IMR-90 (cell line): Measurements from ENCODE around the gene KCNT2. TPM values are rescaled to one million over a fixed set of nuclear protein-coding genes. Genes with fewer than 3 reads are reported as not detected.

Experiments used
- ATAC-seq: fragments of 200-7000 bp; cut with Tn5 transposase; 2 replicates; pipeline ENCODE4 v1.9.1; 2020; ENCODE audit warnings: low read depth, mild to moderate bottlenecking, moderate library complexity
- BruUV-seq: library from RNA; stranded (reverse); fragments of 400-500 nt; replicated peaks from 2 replicates; lab custom pipeline; 2021; lab: Mats Ljungman, UMichigan
- CTCF ChIA-PET: fragments of 300-600 bp; formaldehyde crosslinking; extraction: SDS; loops from one replicate; lab custom pipeline; 2021; ENCODE audit warnings: antibody characterized with exemption; lab: Yijun Ruan, JAX
- POLR2A ChIA-PET: fragments of 300-600 bp; sonication (Branson Sonifier 250); formaldehyde crosslinking; loops from one replicate; lab custom pipeline; 2022; ENCODE audit warnings: antibody characterized with exemption; ENCODE audit not compliant: unreplicated experiment; lab: Charles Lee
- DNase-seq: peaks from one replicate; pipeline ENCODE4 v3.0.0; 2013
- H2AFZ ChIP-seq: replicated peaks from 2 replicates; pipeline ENCODE3; 2013; ENCODE audit warnings: low read length, mild to moderate bottlenecking; ENCODE audit not compliant: poor library complexity
- H2AK5ac ChIP-seq: 2 replicates; pipeline ENCODE4 v1.6.1; 2013; ENCODE audit warnings: low read depth, low read length, inconsistent platforms
- H2AK9ac ChIP-seq: replicated peaks from 2 replicates; pipeline ENCODE3; 2013; ENCODE audit warnings: mild to moderate bottlenecking, low read depth, low read length, moderate library complexity; ENCODE audit not compliant: poor library complexity
- H2BK120ac ChIP-seq: 2 replicates; pipeline ENCODE4 v1.6.1; 2013; ENCODE audit warnings: low read depth, low read length, inconsistent platforms
- H2BK15ac ChIP-seq: 3 replicates; pipeline ENCODE4 v1.6.1; 2013; ENCODE audit warnings: low read depth, low read length, inconsistent platforms
- H2BK20ac ChIP-seq: 2 replicates; pipeline ENCODE4 v1.6.1; 2013; ENCODE audit warnings: low read depth, mild to moderate bottlenecking, inconsistent platforms, low read length, moderate library complexity
- H2BK5ac ChIP-seq: 2 replicates; pipeline ENCODE4 v1.6.1; 2013; ENCODE audit warnings: mild to moderate bottlenecking, low read depth, low read length, inconsistent platforms; ENCODE audit not compliant: poor library complexity, severe bottlenecking
- H3K14ac ChIP-seq: replicated peaks from 2 replicates; pipeline ENCODE4 v1.6.1; 2013; ENCODE audit warnings: low read depth, low read length, inconsistent platforms
- H3K18ac ChIP-seq: 2 replicates; pipeline ENCODE4 v1.6.1; 2013; ENCODE audit warnings: low read depth, low read length, control low read depth
- H3K23ac ChIP-seq: 2 replicates; pipeline ENCODE4 v1.6.1; 2013; ENCODE audit warnings: low read depth, low read length, inconsistent platforms
- H3K27ac ChIP-seq: 2 replicates; pipeline ENCODE4 v1.5.1; 2013; ENCODE audit warnings: mild to moderate bottlenecking, control low read depth, low read length; ENCODE audit not compliant: insufficient read depth
- H3K27me3 ChIP-seq: 2 replicates; pipeline ENCODE4 v1.6.1; 2013; ENCODE audit warnings: low read length; ENCODE audit not compliant: control insufficient read depth, insufficient read depth
- H3K36me3 ChIP-seq: 2 replicates; pipeline ENCODE4 v1.6.1; 2013; ENCODE audit warnings: low read length, mixed read lengths; ENCODE audit not compliant: control insufficient read depth, insufficient read depth
- H3K4ac ChIP-seq: 2 replicates; pipeline ENCODE4 v1.6.1; 2013; ENCODE audit warnings: low read depth, low read length, inconsistent platforms
- H3K4me1 ChIP-seq: 2 replicates; pipeline ENCODE4 v1.6.1; 2013; ENCODE audit warnings: low read length, mixed read lengths; ENCODE audit not compliant: control insufficient read depth, insufficient read depth
- H3K4me2 ChIP-seq: 2 replicates; pipeline ENCODE4 v1.6.1; 2013; ENCODE audit warnings: low read depth, mild to moderate bottlenecking, control low read depth, low read length, moderate library complexity
- H3K4me3 ChIP-seq: 2 replicates; pipeline ENCODE4 v1.5.1; 2013; ENCODE audit warnings: low read depth, mild to moderate bottlenecking, control low read depth, low read length, moderate library complexity; ENCODE audit not compliant: insufficient read depth
- H3K56ac ChIP-seq: 2 replicates; pipeline ENCODE4 v1.6.1; 2013; ENCODE audit warnings: low read length, inconsistent platforms; ENCODE audit not compliant: insufficient read depth; ENCODE audit errors: extremely low read depth
- H3K79me1 ChIP-seq, 2 experiments: 2 replicates each; pipeline ENCODE4 v1.6.1; 2013; ENCODE audit warnings: low read length in 2 of 2, inconsistent platforms in 1 of 2, low read depth in 1 of 2
- H3K9ac ChIP-seq: 2 replicates; pipeline ENCODE4 v1.6.1; 2013; ENCODE audit warnings: low read depth, low read length, control low read depth
- H3K9me1 ChIP-seq: 2 replicates; pipeline ENCODE4 v1.6.1; 2013; ENCODE audit warnings: low read length, inconsistent platforms; ENCODE audit not compliant: insufficient read depth
- H3K9me3 ChIP-seq: 2 replicates; pipeline ENCODE4 v1.6.1; 2013; ENCODE audit warnings: low read length; ENCODE audit not compliant: control insufficient read depth, insufficient read depth
- H4K20me1 ChIP-seq: 2 replicates; pipeline ENCODE4 v1.6.1; 2013; ENCODE audit warnings: low read length, inconsistent platforms; ENCODE audit not compliant: insufficient read depth
- H4K5ac ChIP-seq: 2 replicates; pipeline ENCODE4 v1.6.1; 2013; ENCODE audit warnings: mild to moderate bottlenecking, low read depth, low read length, control low read depth
- H4K8ac ChIP-seq, 2 experiments: 2 replicates each; pipeline ENCODE4 v1.6.1; 2013; ENCODE audit warnings: low read depth in 2 of 2, low read length in 2 of 2, control low read depth in 1 of 2, inconsistent platforms in 1 of 2
- H4K91ac ChIP-seq: 2 replicates; pipeline ENCODE4 v1.6.1; 2013; ENCODE audit warnings: low read depth, low read length, inconsistent platforms; ENCODE audit not compliant: insufficient read depth
- BHLHE40 ChIP-seq: fragments of 150-350 bp; IDR thresholded peaks from 2 replicates; pipeline ENCODE4 v1.6.1; 2016; ENCODE audit warnings: mild to moderate bottlenecking, low read depth, low read length
- CHD1 ChIP-seq: IDR thresholded peaks from 2 replicates; pipeline ENCODE4 v1.6.1; 2012; ENCODE audit warnings: low read depth, low read length, improper control_type of control experiment
- FOS ChIP-seq: fragments of 150-350 bp; IDR thresholded peaks from 2 replicates; pipeline ENCODE4 v1.6.1; 2016; ENCODE audit warnings: low read depth, low read length
- MAZ ChIP-seq: IDR thresholded peaks from 2 replicates; pipeline ENCODE4 v1.6.1; 2012; ENCODE audit warnings: low read depth, mild to moderate bottlenecking, low read length, improper control_type of control experiment, moderate library complexity, borderline replicate concordance
- NFE2L2 ChIP-seq: fragments of 150-350 bp; IDR thresholded peaks from 2 replicates; pipeline ENCODE4 v1.6.1; 2016; ENCODE audit warnings: low read depth, mild to moderate bottlenecking, low read length
- POLR2A ChIP-seq: IDR thresholded peaks from 2 replicates; pipeline ENCODE4 v1.6.1; 2012; ENCODE audit warnings: mild to moderate bottlenecking, low read depth, low read length
- RAD21 ChIP-seq: IDR thresholded peaks from 2 replicates; pipeline ENCODE4 v1.6.1; 2012; ENCODE audit warnings: low read length, improper control_type of control experiment
- RCOR1 ChIP-seq: IDR thresholded peaks from 2 replicates; pipeline ENCODE4 v1.6.1; 2012; ENCODE audit warnings: mild to moderate bottlenecking, low read length, improper control_type of control experiment; ENCODE audit not compliant: insufficient replicate concordance
- RFX5 ChIP-seq: IDR thresholded peaks from 2 replicates; pipeline ENCODE4 v1.8.0; 2012; ENCODE audit warnings: low read depth, mild to moderate bottlenecking, low read length, moderate library complexity
- SMC3 ChIP-seq: fragments of 150-350 bp; IDR thresholded peaks from 2 replicates; pipeline ENCODE4 v1.6.1; 2016; ENCODE audit warnings: low read depth, mild to moderate bottlenecking, antibody characterized with exemption, low read length, moderate library complexity
- dilution Hi-C: fragments of 300-500 bp; cut with HindIII; formaldehyde crosslinking; loops from one replicate; pipeline ENCODE4 v1.14.3; 2018; ENCODE audit warnings: low sequenced_read_pairs; ENCODE audit not compliant: unreplicated experiment
- in situ Hi-C: fragments of 300-500 bp; cut with MboI; formaldehyde crosslinking; loops from 3 replicates; pipeline ENCODE4 v1.14.3; 2019; ENCODE audit warnings: low sequenced_read_pairs, inconsistent platforms, mixed read lengths
- intact Hi-C: fragments of 100-400 bp; cut with micrococcal nuclease; formaldehyde crosslinking; loops from 2 replicates; pipeline ENCODE4 v1.10.0; 2022
- polyA plus RNA-seq, 3 experiments: library from polyadenylated mRNA; depleted of rRNA; stranded (reverse); fragments of >200 nt; gene quantifications; 2 replicates each; pipeline ENCODE4 v1.2.3, GENCODE V29; 2012; ENCODE audit warnings: low replicate concordance in 1 of 3
- total RNA-seq: library from RNA; depleted of rRNA; stranded (reverse); fragments of >200 nt; gene quantifications from 2 replicates; pipeline ENCODE4 v1.2.3, GENCODE V29; 2012
- TF ChIP-seq, protein P1 (sequence below): fragments of 150-350 bp; IDR thresholded peaks from 2 replicates; pipeline ENCODE4 v1.6.1; 2016; ENCODE audit warnings: low read depth, mild to moderate bottlenecking, low read length, moderate library complexity, borderline replicate concordance
- TF ChIP-seq, protein P2 (sequence below): fragments of 150-350 bp; IDR thresholded peaks from 2 replicates; pipeline ENCODE4 v1.6.1; 2017; ENCODE audit warnings: mild to moderate bottlenecking, antibody characterized with exemption, low read length, low read depth
- TF ChIP-seq, protein P3 (sequence below): conservative IDR thresholded peaks from 2 replicates; pipeline ENCODE4 v1.5.1; 2012; ENCODE audit warnings: mild to moderate bottlenecking, low read depth, low read length, improper control_type of control experiment

Gene KCNT2
- total and polyA plus RNA-seq, 2 of the 4 experiments (the other 2 are of a cell fraction), result 0.22 to 0.72 TPM

DNA sequence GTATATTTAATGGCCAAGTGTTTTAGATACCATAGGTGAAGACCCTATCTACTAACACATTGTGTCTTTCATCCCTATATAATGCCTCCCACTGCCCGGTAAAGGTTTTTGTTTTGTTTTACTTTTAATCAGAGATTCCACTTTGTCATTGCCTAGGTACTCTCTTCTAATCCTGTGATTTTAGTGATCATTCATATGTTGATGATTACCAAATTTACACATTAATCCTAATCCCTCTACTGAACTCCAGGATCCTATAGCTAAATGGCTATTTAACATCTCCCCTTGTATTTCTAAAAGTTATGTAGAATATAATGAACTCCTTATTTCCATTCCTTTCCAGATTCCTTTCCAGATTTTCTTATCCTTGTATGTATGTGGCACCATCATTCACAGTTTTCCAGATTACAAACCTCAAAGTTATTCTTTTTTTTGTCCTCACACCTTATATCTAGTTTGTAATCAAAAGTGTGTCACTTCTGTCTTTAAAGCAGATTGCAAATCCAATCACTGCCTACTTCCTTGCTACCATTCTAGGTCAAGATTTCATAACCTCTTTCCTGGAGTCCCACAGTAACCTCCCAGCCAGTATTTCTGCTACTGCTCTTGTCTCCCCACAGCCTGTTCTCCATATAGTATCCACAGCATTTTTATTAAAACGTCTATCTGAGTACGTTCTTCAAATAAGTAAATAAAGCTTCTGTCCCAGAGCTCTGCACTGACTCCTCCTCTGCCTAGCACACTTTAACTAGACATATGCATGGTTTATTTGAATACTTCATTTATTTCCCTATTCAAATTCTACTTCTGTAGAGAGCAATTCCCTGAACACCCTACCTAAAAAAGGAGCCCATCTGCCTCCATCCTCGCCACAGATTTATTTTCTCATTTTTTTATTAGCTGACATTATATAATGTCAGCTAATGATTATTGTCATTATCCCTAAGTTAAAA lies 157.8 kb downstream of the KCNT2 start (continued):
- no peak for TF ChIP-seq NFE2L2

DNA sequence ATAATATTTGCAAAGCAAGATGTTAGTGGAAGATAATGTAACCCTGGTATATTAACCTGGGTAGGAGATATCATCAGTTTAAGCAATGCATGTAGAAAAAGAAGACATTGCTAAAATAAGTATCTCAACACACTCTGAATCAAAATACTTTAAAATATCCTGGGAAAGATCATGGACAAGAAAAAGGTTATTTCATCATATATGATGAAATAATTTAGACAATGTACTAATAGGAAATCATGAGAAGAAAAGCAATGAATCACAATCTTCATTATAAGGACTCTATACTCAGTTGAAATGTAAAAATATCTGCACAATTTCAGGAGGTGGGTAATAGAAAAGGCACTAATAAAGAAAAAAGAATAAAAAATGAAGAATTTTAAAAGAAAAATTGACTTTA lies 158.8 kb downstream of the KCNT2 start:
- H4K5ac ChIP-seq, result no peak overlapping the region
- no peak overlapping the region for H3K14ac ChIP-seq
- H4K91ac ChIP-seq, result no peak overlapping the region
- H3K23ac ChIP-seq, result no peak overlapping the region
- ChIA-PET POLR2A (no interaction called here), CTCF (no interaction called here)
- no peak overlapping the region for H2BK15ac ChIP-seq
- H3K27me3 ChIP-seq, result no peaks in the 10 kb centered on the region
- H3K27ac ChIP-seq, result no peak overlapping the region
- H2AK5ac ChIP-seq, result no peak overlapping the region
- ATAC-seq, result no peak
- H3K56ac ChIP-seq, result no peak overlapping the region
- H3K9me3 ChIP-seq, result no peaks in the 10 kb centered on the region
- no TSS peak for BruUV-seq
- in situ Hi-C loops, result no loop called here
- H3K4me2 ChIP-seq, result no peak overlapping the region
- H2BK20ac ChIP-seq, result no peak overlapping the region
- no peak overlapping the region for H2BK5ac ChIP-seq
- no peak overlapping the region for H2AK9ac ChIP-seq
- DNase-seq, result no peak
- no peak overlapping the region for H3K4ac ChIP-seq
- H3K4me3 ChIP-seq, result no peak overlapping the region
- no peak overlapping the region for H3K18ac ChIP-seq
- no peaks in the 10 kb centered on the region for H3K4me1 ChIP-seq
- H4K8ac ChIP-seq, result no peak overlapping the region
- no peaks in the 10 kb centered on the region for H4K20me1 ChIP-seq
- no peak overlapping the region for H3K9ac ChIP-seq
- H3K9me1 ChIP-seq, result no peaks in the 10 kb centered on the region; the same call in 1 of the 2 replicates
- intact Hi-C loops, result no loop called here
- no peaks in the 10 kb centered on the region for H3K79me1 ChIP-seq
- H3K36me3 ChIP-seq, result no peaks in the 10 kb centered on the region
- dilution Hi-C loops, result no loop called here
- no peak overlapping the region for H2BK120ac ChIP-seq
- H2AFZ ChIP-seq, result no peak overlapping the region
- TF ChIP-seq, protein P1, sequence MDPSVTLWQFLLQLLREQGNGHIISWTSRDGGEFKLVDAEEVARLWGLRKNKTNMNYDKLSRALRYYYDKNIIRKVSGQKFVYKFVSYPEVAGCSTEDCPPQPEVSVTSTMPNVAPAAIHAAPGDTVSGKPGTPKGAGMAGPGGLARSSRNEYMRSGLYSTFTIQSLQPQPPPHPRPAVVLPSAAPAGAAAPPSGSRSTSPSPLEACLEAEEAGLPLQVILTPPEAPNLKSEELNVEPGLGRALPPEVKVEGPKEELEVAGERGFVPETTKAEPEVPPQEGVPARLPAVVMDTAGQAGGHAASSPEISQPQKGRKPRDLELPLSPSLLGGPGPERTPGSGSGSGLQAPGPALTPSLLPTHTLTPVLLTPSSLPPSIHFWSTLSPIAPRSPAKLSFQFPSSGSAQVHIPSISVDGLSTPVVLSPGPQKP, result no peak
- no peak for TF ChIP-seq RFX5
- TF ChIP-seq RAD21, result no peak
- TF ChIP-seq FOS, result no peak
- no peak for TF ChIP-seq NFE2L2
- no peak for TF ChIP-seq POLR2A
- no peak for TF ChIP-seq RCOR1
- TF ChIP-seq, protein P2, sequence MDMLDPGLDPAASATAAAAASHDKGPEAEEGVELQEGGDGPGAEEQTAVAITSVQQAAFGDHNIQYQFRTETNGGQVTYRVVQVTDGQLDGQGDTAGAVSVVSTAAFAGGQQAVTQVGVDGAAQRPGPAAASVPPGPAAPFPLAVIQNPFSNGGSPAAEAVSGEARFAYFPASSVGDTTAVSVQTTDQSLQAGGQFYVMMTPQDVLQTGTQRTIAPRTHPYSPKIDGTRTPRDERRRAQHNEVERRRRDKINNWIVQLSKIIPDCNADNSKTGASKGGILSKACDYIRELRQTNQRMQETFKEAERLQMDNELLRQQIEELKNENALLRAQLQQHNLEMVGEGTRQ, result no peak
- TF ChIP-seq BHLHE40, result no peak
- TF ChIP-seq, protein P3, sequence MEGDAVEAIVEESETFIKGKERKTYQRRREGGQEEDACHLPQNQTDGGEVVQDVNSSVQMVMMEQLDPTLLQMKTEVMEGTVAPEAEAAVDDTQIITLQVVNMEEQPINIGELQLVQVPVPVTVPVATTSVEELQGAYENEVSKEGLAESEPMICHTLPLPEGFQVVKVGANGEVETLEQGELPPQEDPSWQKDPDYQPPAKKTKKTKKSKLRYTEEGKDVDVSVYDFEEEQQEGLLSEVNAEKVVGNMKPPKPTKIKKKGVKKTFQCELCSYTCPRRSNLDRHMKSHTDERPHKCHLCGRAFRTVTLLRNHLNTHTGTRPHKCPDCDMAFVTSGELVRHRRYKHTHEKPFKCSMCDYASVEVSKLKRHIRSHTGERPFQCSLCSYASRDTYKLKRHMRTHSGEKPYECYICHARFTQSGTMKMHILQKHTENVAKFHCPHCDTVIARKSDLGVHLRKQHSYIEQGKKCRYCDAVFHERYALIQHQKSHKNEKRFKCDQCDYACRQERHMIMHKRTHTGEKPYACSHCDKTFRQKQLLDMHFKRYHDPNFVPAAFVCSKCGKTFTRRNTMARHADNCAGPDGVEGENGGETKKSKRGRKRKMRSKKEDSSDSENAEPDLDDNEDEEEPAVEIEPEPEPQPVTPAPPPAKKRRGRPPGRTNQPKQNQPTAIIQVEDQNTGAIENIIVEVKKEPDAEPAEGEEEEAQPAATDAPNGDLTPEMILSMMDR, result no peak
- no peak for TF ChIP-seq MAZ
- TF ChIP-seq SMC3, result no peak
- no peak for TF ChIP-seq CHD1
